ENCODE results near the gene DLX4. TPM values are rescaled to one million over a fixed set of nuclear protein-coding genes. Genes with fewer than 3 reads are reported as not detected.

The DLX4 gene
- total and polyA plus RNA-seq, 12 donors = 0.03 to 0.26 TPM; not detected in 10

DNA sequence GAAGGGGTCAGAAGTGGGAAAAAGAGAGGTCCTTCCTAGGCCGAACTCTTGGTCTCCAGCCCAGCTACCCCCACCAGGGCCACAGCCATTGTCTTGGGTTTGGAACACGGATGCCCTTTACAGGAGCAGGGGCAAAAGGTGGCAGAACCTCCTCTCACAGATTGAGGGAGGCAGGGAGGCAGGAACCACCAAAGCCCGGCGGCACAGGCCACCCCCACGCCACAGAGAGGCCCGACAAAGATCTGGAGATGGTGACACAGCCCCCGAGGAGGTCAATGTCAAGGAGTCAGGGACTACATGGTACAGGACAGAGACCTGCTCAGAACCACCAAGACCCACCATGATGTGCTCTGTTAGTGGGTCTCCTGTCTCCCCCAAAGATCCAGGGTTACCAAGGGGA, 44.4 kb upstream of the DLX4 start:
- TF ChIP-seq, protein P1, sequence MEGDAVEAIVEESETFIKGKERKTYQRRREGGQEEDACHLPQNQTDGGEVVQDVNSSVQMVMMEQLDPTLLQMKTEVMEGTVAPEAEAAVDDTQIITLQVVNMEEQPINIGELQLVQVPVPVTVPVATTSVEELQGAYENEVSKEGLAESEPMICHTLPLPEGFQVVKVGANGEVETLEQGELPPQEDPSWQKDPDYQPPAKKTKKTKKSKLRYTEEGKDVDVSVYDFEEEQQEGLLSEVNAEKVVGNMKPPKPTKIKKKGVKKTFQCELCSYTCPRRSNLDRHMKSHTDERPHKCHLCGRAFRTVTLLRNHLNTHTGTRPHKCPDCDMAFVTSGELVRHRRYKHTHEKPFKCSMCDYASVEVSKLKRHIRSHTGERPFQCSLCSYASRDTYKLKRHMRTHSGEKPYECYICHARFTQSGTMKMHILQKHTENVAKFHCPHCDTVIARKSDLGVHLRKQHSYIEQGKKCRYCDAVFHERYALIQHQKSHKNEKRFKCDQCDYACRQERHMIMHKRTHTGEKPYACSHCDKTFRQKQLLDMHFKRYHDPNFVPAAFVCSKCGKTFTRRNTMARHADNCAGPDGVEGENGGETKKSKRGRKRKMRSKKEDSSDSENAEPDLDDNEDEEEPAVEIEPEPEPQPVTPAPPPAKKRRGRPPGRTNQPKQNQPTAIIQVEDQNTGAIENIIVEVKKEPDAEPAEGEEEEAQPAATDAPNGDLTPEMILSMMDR (IDR thresholded peaks at IDR 0.05) = no peak
- ATAC-seq = no peak
- WGBS, 2 donors = 87 to 89% methylated on average over 7 of the region's 7 CpGs
- no peak for DNase-seq
- peaks cover 0 to 18% (median 3%) of the 10 kb centered on the region in 9 donors for H3K4me1 ChIP-seq
- no peak overlapping the region for H3K27ac ChIP-seq
- intact Hi-C loops (cut with DNase I) = loop anchor here in 1 of 10 donors (10.0 kb wide), 1 partner anchor 60 kb away; no protein-coding TSS in a partner anchor
- H3K36me3 ChIP-seq = no peaks in the 10 kb centered on the region
- H3K4me3 ChIP-seq = no peak overlapping the region
- H3K27me3 ChIP-seq = peaks cover 0 to 30% (median 21%) of the 10 kb centered on the region in 7 donors
- H3K9me3 ChIP-seq = no peaks in the 10 kb centered on the region

DNA sequence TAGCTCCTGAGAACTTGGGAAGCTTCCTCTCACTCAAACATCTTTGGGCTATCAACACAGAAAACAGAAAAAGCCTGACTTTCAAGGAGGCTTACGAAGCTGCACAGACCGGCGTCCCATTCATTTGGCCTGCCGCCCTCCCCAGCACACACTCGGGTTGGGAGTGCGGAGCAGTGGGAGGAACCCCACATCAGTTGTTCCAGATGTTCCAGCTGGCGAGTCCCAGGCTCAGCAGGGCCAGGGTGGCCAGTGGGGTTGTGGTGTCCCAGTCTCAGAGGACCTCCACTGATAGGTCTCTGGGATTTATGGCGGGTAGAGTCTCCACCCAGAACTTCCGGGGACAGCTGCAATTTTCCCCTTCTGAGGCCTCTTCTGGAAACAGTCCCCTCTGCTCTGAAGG, 43.1 kb upstream of the DLX4 start:
- WGBS, 2 donors = 62 to 68% methylated on average over 9 of the region's 9 CpGs
- ATAC-seq = peak; percentile 30 to 66 (median 58)
- H3K27ac ChIP-seq = no peak overlapping the region
- H3K27me3 ChIP-seq = peaks cover 0 to 44% (median 28%) of the 10 kb centered on the region in 7 donors
- H3K9me3 ChIP-seq = no peaks in the 10 kb centered on the region
- peak; percentile 33 to 35 for DNase-seq
- H3K4me1 ChIP-seq = peaks cover 0 to 18% (median 3%) of the 10 kb centered on the region in 9 donors
- TF ChIP-seq, protein P1 (IDR thresholded peaks at IDR 0.05) = no peak
- H3K36me3 ChIP-seq = no peaks in the 10 kb centered on the region
- intact Hi-C loops (cut with DNase I) = loop anchor here in 1 of 10 donors (10.0 kb wide), 1 partner anchor 59 kb away; no protein-coding TSS in a partner anchor
- H3K4me3 ChIP-seq = no peak overlapping the region

DNA sequence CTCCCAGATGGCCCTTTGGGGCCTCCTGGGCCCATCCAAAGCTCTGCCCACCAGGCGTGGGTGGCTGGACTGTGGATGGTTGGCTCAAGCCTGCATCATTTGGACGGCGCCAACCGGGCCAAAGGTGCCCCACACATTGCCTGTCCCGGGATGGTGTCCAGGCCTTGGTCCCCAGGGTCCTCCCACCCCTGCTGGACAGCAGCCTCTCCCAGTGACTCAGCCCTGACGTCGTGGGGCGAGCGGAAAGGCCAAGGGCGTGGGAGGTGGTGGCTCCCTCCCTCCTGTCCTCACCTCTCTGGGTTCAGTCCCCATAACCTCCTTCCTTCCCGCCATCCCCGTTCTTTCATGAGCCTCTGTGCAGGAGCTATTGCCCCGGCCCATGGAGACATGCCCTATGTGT, 42.1 kb upstream of the DLX4 start:
- ATAC-seq (peak; percentile 64 to 88 (median 84)), DNase-seq (peak; percentile 64 to 75)
- WGBS, 2 donors = 52 to 61% methylated on average over 13 of the region's 13 CpGs
- H3K4me1 ChIP-seq = peaks cover 0 to 18% (median 3%) of the 10 kb centered on the region in 9 donors
- TF ChIP-seq, protein P1 (IDR thresholded peaks at IDR 0.05) = no peak
- intact Hi-C loops (cut with DNase I) = loop anchor here in 1 of 10 donors (10.0 kb wide), 1 partner anchor 58 kb away; no protein-coding TSS in a partner anchor
- no peak overlapping the region for H3K4me3 ChIP-seq
- no peaks in the 10 kb centered on the region for H3K9me3 ChIP-seq
- H3K27ac ChIP-seq = no peak overlapping the region
- peaks cover 0 to 53% (median 35%) of the 10 kb centered on the region in 7 donors for H3K27me3 ChIP-seq
- H3K36me3 ChIP-seq = no peaks in the 10 kb centered on the region

DNA sequence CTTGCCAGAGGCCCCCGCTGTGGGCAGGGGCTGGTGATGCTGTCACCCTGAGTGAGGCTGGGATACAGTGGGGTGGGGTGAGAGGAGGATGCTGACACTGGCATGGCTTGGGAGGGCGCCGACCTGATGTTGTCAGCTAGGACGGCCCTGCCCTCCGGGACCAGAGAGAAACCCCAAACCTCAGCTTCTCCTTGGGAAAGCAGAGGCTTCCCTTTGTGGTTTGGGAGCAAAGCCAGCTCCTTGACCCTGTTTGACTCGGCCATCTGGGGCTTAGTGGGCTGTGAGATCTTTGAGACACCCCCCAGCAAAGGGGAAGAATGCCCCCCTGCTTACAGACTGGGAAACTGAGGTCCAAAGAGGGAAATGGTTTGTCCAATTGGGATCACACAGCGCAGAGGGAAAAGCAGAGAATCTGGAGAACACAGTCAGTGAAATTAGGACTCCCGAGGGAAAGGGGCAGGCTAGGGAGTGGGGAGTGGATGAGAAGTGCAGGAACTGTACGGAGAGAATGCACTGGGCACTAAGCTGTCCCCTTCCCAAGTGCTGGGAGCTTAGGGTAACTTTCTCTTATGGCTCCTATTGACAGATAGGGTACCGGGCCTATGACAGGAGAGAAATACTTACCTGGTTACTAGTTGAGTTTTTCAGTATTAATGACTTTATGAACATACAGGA, 40.7 kb upstream of the DLX4 start:
- intact Hi-C loops (cut with DNase I) = loop anchor here in 1 of 10 donors (10.0 kb wide), 1 partner anchor 57 kb away; no protein-coding TSS in a partner anchor

More for the DNA sequence above, 40.7 kb upstream of the DLX4 start:
- TF ChIP-seq, protein P1 (IDR thresholded peaks at IDR 0.05) = no peak
- ATAC-seq = no peak
- H3K4me1 ChIP-seq = peaks cover 0 to 18% (median 3%) of the 10 kb centered on the region in 9 donors
- no peaks in the 10 kb centered on the region for H3K36me3 ChIP-seq
- WGBS, 2 donors = 54 to 57% methylated on average over 10 of the region's 10 CpGs
- H3K9me3 ChIP-seq = no peaks in the 10 kb centered on the region
- no peak overlapping the region for H3K27ac ChIP-seq
- H3K4me3 ChIP-seq = no peak overlapping the region
- H3K27me3 ChIP-seq = peaks cover 0 to 64% (median 40%) of the 10 kb centered on the region in 7 donors
- no peak for DNase-seq
